Measurements from ENCODE around the gene KLHL10.
"Not testable (repeated sequence)": the region's sequence is repeated elsewhere in the genome, so short reads cannot be mapped to it uniquely, and the experiment has no call there.

KLHL10 gene

DNA sequence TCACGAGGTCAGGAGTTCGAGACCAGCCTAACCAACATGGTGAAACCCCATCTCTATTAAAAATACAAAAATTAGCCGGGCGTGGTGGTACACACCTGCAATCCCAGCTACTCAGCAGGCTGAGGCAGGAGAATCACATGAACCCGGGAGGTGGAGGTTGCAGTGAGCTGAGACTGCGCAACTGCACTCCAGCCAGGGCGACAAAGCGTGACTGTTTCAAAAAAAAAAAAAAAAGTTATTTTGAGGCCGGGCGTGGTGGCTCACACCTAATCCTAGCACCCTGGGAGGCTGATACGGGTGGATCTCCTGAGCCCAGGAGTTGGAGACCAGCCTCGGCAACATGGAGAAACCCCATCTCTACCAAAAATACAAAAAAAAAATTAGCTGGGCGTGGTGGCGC is 13.8 kb downstream of the KLHL10 start:
- not testable (repeated sequence) for DNase-seq (ENCODE audit: low read depth in 3 of 3)

DNA sequence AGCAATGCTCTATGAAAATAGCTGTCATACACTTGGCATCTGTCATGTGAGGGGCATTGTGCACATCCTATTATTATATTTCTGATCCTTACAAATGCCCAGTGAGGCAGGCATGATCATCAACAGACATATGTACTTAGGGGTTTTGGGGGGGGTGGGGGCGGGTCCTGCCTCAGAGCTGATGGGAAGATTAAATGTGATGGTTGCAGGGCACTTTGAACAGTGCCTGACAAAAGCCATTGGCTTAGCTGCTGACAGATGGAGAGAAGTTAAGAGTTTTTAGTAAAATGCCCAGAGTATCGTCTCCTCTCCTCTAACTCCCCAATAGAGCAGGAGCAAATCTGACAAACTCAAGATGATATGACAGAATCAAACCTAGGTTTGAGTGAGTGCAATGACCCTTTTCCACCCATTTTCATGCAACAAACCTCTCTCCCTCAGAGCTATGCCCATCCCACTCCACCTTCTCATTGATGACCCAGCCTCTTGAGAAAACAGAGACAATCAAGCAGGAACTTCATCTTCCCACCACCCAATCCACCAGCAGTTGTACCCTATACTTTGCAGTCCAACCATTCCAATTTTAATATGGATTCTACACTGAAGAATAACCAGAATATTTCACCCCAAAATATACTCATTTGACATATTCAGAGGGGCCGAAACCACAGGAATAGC is 22.8 kb downstream of the KLHL10 start:
- no peak for DNase-seq (ENCODE audit: low read depth in 3 of 3)

DNA sequence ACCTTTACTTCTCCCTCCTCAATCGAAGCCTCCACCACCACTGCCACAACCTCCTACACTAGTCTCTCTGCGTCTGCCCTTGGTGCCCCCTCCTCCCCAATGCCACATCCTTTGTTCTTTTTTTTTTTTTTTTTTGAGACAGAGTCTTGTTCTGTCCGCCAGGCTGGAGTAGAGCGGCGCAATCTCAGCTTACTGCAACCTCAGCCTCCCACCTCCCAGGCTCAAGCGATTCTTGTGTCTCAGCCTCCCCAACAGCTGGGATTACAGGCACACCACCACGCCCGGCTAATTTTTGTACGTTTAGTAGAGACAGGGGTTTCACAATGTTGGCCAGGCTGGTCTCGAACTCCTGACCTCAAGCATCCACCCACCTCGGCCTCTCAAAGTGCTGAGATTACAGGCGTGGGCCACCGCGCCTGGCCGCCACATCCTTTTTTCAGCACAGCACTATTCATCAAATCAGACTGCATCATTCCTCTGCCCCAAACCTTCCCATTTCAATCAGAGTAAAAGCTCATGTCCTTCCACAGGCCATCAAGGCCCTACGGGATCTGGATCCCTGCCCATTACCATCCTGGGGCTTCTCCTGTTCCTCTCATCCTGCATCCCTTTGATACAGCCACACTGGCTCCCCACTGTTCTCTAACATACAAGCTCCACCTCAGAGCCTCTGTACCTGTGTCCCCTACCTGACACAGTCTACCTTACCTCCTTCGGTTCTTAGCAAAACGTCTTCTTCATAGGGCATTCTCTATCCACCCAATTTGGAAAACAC is 25.6 kb downstream of the KLHL10 start:
- peak in 1 of 3 donors; percentile 16 for DNase-seq (ENCODE audit: low read depth in 3 of 3)

DNA sequence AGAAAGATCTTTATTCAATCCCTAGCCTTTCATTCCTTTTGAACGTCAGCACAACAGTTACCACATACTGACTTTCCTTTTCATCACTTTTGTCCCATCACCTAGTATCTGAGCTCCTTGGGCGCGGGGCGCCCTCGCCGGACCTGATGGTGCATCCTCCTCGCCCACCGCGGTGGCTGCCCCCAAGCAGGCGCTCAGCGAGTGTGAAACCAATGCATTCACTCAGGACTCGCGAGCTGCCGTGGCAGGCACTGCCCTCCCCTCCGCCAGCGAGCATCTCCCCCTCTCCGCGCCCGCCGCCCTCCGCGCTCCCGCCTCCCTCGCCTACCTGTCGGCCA is 26.8 kb downstream of the KLHL10 start:
- no peak for DNase-seq (ENCODE audit: low read depth in 3 of 3)

DNA sequence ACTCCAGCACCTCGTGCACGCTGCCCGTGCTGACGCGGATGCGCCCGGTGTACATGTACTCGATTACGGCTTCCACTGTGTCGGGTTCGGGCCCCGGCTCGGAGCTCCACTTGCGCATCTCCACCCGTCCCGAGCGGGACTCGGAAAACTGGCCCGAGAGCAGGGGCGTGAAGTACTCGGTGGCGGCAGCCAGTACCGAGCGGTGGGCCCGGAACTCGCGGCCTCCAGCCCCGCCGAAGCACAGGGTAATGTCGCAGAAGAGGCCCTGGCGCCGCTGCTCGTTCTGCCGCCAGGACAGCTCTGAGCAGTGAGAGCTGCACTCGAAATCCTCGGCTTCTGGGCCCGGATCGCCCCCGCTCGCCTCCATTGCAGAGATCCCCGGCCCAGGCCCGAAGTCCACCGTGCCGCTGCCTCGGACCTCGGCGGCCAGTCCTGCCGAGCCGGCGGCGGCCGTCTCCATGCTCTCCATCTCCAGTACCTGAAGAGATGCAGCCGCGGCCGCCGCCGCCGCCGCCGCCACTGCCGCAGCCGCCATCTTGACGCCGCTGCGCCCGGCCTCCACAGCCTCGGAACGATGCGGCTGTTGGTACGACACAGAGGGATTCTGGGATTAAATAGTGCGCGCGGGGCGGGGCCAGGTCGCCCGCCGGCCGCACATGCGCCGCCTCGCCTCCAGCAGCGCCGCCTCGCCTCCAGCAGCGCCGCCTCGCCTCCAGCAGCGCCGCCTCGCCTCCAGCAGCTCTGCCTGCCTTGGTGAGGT is 27.4 kb downstream of the KLHL10 start, which contains the start of gene KLHL11:
Gene KLHL11, minus strand, starts transcription at position 588 of the 760 bp plus-strand sequence. Its CDS starts 53 bp downstream, at position 535.
- peak; percentile 80 to 82 (median 81) for DNase-seq (ENCODE audit: low read depth in 3 of 3)

DNA sequence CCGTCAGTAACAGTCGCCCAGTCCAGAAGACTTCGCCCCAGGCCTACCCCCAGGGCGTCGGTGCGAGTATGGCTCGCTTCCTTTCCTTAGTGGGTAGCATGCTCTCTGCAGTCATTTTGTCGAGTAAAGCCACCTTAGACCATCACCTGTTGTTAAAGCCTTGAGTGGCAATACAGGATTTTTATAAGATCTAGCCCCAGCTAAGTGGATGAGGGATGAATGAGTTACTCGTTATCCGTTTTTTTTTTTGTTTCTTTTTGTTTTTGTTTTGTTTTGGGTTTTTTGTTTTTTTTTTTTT is 27.9 kb downstream of the KLHL10 start:
- DNase-seq (ENCODE audit: low read depth in 3 of 3), result no peak

DNA sequence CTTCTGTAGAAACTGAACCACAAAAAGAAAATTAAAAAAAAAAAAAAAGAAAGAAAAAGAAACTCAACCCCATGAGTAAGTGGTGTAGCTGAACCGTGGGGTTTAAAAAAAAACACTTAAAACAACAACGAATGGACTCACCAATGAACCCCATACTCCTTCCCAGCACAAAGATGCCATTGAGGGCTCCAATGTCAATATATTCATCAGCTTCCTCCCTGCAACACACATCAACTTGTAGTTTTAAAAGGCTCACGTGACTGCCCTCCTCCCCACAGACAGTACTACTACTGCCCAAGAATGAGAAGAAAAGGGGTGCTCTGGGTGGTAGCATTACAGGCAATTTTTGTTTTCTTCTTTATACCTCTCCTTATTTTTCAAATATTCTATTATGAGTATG is 30.9 kb downstream of the KLHL10 start:
- DNase-seq (ENCODE audit: low read depth in 3 of 3), result no peak

DNA sequence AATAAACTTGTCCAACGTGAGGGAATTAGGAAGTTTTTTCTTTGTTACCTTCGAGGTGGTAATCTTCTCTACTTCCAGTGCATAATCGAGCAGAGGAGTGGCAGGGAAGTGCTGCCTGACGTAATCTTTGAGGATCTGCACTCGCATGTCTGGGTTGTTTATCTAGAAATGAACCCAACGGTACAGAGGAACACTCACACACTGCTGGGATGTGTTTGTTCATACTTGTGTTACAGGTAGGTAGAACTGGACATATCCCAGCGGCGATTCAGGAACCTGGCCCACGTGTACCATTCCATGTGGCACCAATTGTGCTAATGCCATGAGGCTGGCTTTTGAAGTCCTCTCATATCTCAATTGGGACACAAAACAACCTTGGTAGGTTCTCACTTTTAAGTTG is 31.8 kb downstream of the KLHL10 start:
- DNase-seq (ENCODE audit: low read depth in 3 of 3), result no peak

DNA sequence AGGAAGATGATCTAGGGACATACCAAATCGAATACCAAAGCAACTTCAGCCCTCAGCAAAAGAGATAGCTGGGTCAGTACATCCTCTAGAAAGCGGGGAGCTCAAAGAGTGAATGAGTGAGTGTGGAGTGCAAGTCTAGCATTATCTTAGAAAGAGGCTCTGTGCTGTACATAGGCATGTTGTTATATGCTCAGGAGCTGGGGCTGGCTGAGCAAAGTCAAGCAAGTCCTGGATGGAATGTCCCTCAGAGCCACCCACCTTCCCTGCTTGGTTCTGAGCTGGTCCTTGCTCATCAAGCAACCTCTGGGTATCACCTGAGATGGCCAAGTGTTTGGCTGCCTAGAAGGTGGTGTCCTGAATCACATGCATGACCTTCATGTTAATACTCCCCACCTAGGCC is 32.5 kb downstream of the KLHL10 start:
- DNase-seq (ENCODE audit: low read depth in 3 of 3), result no peak

DNA sequence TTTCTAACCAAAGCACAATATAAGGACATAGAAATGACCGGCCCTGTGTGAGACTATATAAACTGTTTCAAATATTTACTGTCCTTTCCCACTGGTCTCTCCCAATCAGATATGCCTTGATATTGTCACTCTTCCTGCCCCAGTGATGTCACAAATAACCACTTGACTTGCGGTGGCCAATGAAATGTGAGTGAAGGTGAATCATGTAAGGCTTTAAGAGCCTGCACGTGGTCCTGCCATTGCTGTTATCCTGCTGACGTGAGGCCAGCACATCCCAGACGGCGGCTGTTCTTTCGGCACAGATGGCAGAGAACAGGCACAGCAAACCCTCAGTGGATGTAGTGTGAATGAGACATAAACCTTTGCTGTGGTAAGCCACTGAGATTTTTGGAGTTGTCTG is 33.0 kb downstream of the KLHL10 start:
- no peak for DNase-seq (ENCODE audit: low read depth in 3 of 3)

DNA sequence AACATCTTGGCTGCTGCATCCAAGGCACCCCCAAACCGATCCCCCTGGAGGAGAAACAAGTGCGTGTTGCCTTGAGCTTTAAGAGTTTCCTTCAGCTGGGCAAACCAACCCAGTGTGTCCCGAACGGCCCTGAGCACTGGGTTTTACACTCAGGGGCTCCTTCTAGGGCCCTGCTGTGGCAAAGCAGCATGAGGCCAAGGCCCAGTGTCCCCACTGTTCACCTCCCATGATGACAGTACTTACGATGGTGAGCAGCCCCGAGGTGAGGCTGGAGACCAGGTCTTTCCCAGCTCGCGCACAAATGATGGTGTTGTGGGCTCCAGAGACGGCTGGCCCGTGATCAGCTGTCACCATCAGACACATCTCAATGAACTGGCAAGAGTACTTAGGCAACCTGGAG is 34.2 kb downstream of the KLHL10 start:
- no peak for DNase-seq (ENCODE audit: low read depth in 3 of 3)

DNA sequence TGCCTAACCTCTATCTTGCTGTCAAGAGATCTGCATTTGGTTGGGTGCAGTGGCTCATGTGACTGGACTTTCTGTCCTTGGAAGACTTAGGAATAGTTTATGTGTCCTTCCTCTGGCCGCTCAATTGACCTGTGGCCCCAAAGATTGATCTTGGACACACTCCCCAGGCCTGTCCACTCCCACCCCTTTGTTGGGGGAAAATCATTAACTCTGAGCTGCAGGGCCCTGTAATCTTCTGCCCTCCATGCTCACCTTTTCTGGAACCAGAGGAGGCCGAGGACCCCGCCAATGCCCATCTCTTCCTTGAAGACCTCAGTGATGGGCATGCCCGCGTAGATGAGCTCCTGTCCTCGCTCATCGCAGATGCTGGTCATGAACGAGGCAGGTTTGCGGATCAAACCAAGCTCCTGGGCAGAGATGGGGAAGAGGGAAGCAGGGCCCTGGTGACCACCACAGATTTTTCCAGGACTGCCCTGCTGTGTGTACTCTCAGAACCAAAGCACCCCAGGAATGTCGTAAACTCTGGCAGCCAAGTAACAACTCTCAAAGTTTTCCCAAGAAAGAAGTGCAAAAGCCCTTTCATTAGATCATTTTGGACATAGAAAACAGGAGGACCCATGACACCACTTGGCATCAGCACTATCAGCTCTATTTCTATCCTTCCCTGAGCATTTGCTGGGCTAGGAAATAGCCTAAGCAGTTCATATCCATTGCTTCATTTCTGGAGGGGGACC is 36.1 kb downstream of the KLHL10 start:
- DNase-seq (ENCODE audit: low read depth in 3 of 3), result no peak

DNA sequence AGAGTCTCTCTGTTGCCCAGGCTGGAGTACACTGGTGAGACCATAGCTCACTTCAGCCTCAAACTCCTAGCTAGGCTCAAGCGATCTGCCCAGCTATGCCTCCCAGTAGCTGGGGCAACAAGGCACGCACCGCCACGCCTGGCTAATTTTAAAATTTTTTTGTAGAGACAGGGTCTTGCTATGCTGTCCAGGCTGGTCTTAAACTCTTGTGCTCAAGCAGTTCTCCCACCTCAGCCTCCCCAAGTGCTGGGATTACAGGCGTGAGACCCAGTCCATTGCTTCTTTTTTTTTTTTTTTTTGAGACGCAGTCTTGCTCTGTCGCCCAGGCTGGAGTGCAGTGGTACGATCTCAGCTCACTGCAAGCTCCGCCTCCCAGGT is 36.7 kb downstream of the KLHL10 start:
- not testable (repeated sequence) for DNase-seq (ENCODE audit: low read depth in 3 of 3)

DNA sequence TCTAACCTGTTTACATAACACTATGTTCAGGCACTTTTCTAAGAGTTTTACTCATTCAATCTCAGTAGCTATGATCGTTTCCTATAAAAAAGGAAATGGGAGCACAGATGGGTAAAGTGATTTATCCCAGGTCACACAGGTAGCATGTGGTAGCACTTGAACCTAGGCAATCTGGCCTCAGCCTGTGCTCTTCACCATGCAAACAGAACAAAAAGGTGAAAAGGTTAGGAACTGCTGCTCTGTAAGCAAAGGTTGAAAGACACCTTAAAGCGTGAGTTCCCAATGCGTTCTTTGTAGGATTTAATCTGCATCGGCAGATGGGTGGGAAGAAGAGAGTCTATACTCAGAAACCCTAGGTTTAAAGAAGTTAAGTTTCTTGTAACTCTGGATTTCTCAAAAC is 42.5 kb downstream of the KLHL10 start:
- no peak for DNase-seq (ENCODE audit: low read depth in 3 of 3)

DNA sequence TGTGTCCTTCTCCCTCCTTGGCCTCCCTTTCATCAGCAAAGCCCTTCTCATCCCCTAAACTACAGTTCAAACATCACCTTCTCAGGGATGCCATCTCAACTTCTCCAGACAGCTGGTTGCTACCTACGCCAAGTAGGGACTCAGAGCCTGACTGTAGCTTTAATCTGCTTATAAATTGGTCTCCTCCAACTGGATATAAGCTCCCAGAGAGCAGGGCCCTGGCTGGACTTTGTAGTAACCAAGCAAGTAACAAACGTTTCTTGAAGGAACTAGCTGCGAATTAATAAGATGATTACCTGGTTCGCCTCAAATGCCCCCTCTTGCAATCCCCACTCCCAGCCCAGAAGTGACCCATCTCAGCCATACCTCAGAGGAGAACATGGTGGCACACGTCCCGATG is 45.1 kb downstream of the KLHL10 start:
- DNase-seq (ENCODE audit: low read depth in 3 of 3), result no peak

DNA sequence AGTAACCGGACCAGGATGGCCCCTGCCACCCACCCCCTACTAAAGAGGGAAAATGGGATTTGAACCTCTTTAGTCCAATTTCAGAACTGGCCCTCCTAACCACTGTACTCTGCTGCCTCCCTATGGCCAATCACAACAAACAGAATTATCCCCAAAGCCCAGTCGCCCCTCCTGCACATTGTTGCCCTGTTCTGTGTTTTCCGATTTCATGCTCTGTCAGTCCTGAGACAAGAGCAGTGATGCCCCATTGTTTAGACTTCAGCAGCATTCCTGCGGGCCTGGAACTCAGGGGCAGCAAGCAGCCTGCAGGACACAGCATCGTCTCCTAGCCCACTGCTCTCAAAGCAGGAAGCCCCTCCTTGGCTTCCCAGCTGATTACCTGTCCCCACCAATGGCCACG is 48.1 kb downstream of the KLHL10 start:
- no peak for DNase-seq (ENCODE audit: low read depth in 3 of 3)

DNA sequence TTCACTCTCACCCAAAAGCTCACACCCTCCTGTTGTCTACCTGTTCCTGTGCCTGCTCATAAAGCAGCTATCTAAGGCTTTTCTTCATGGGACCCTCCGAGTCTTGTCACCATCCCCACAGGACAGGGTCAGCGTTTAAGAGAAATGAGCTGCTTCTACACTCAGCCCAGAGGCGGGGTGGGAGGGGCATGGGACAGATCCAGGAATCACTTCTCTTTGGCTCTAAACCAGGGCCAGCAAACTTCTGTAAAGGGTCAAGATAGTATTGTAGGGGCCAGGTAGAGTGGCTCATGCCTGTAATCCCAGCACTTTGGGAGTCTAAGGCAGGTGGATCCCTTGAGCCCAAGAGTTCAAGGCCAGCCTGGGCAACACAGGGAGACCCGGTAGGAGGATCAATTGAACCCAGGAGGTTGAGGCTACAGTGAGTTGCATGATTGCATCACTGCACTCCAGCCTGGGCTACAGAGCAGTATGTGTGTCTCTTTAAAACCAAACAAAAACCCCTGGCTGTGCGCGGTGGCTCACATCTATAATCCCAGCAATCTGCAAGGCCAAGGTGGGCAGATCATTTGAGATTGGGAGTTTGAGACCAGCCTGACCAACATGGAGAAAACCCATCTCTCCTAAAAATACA is 50.8 kb downstream of the KLHL10 start:
- DNase-seq (ENCODE audit: low read depth in 3 of 3), result no peak

DNA sequence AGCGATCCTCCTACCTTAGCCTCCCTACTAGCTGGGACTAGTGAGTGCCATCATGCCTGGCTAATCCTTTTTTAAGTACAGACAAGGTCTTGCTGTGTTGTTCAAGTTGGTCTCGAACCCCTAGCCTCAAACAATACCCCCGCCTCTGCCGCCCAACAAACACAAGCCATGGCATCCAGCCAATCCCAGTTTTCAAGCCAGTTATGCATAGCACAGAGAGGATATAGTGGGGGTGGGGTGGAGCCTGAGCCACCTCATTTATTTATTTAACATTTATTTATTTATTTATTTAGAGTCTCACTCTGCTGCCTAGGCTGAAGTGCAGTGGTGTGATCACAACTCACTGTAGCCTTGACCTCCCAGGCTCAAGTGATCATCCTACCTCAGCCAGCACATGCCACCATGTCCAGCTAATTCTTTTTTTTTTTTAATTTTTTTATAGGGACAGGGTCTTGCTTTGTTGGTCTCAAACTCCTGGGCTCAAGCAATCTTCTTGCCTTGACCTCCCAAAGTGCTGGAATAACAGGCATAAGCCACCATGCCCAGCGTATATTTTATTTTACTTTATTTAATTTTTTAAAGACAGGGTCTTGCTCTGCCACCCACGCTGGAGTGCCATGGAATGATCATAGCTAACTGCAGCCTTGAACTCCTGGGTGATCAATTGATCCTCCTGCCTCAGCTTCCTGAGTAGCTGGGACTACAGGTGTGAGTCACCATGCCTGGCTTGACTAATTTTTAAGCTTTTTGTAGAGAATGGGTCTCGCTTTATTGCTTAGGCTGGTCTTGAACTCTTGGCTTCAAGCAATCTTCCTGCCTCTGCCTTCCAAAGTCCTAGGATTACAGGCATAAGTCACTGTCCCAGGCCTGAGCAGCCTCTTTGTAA is 53.8 kb downstream of the KLHL10 start:
- no peak for DNase-seq (ENCODE audit: low read depth in 3 of 3)

DNA sequence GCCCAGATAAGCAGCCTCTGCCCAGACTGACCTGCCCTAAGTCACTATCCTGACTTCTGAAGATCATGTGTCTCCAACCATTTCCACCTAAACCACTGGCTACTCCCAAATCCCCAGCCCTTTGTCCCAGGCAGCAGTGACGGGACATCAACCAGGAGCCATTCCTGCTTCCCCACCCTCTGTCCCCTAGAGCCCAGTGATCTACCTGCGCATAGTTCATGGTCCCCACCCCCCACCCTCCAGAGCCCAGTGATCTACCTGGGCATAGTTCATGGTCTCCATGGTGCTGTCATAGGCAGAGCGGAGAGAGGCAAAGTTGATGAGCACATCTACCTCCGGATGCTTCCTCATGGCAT is 54.4 kb downstream of the KLHL10 start:
- no peak for DNase-seq (ENCODE audit: low read depth in 3 of 3)

DNA sequence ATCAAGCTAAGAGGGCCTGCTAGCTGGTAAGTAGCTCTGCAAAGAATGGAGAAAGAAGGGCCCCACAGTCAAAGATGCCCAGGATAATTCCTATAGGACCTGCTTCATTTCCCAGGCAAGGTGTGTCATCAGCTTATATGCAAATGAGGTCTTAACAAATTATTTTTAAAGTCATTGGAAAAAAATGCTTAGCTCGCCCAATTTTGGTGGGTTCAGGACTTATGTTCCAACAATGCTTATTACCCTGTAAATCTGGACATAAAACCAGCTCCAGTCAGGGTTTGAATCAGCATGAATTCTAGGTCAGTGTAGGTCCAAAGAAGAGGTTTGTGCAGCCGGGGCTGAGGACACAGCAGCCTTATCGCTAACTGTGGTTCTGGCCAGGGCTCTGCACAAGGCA is 55.8 kb downstream of the KLHL10 start:
- DNase-seq (ENCODE audit: low read depth in 3 of 3), result no peak

DNA sequence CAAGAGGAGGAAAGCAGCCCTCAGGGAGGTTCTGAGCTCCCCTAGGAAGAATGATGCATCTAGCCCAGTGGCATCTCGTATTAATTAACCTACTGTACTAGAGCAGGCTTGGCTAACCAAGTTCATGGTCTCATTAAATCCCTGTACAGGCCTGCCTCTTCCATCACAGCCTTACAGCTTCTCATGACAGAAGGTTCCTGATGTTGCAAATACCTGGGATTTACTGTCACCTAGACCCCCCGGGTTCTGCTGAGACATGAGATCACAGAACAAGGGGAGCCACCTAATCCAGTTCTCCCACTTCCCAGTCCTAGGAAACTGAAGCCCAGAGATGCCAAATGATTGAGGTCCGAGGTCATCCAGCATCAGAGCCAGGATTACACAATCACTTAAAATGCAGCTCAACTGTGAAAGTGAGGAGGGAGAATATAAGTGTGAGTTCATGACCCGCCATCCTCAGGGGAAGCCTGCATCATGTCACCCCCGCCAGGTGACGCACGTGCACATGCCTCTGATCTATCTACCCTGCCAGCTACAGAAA is 57.2 kb downstream of the KLHL10 start:
- no peak for DNase-seq (ENCODE audit: low read depth in 3 of 3)
